K562 (cell line): Measurements from ENCODE around the gene SFXN5. TPM values are rescaled to one million over a fixed set of nuclear protein-coding genes. Genes with fewer than 3 reads are reported as not detected.
A peak's percentile ranks its signal among the peaks of the same experiment; 100 is the strongest.

Source experiments
- ATF4 ChIP-seq: fragments of 450-650 bp; formaldehyde crosslinking; IDR thresholded peaks from 2 replicates; pipeline ENCODE4 v1.4.0; 2022; ENCODE audit warnings: mild to moderate bottlenecking, moderate library complexity
- BRD9 ChIP-seq: fragments of 450-650 bp; IDR thresholded peaks from 2 replicates; pipeline ENCODE4 v1.6.1; 2018; ENCODE audit warnings: low read depth; ENCODE audit not compliant: partially characterized antibody
- FOXP4 ChIP-seq: sonication (generic); formaldehyde crosslinking; IDR thresholded peaks from 2 replicates; pipeline ENCODE4 v1.8.0; 2022; ENCODE audit warnings: mild to moderate bottlenecking, missing genetic modification reagents, borderline replicate concordance
- HCFC1 ChIP-seq: IDR thresholded peaks from 2 replicates; pipeline ENCODE4 v1.6.1; 2012; ENCODE audit warnings: low read depth, low read length, improper control_type of control experiment
- MYC ChIP-seq, 2 experiments: fragments of 250-450 bp in 1 of 2; sonication (Bioruptor Pico) in 1 of 2; IDR thresholded peaks; 2 replicates each; pipeline versions ENCODE4 v1.5.1 to v1.6.1; 2012 to 2021; ENCODE audit warnings: low read depth in 2 of 2, borderline replicate concordance in 1 of 2, improper control_type of control experiment in 1 of 2, low read length in 1 of 2, mild to moderate bottlenecking in 1 of 2, moderate library complexity in 1 of 2
- TFE3 ChIP-seq: fragments of 450-650 bp; formaldehyde crosslinking; IDR thresholded peaks from 2 replicates; pipeline ENCODE4 v1.4.0; 2020; ENCODE audit warnings: mild to moderate bottlenecking, mixed read lengths
- U2AF1 ChIP-seq: fragments of 200-400 bp; formaldehyde crosslinking; optimal IDR thresholded peaks from 2 replicates; pipeline ENCODE3; 2017; ENCODE audit warnings: mild to moderate bottlenecking, low read depth, low read length, moderate library complexity
- ZNF175 ChIP-seq: fragments of 200-800 bp; sonication (Bioruptor generic); IDR thresholded peaks from 2 replicates; pipeline ENCODE4 v1.6.1; 2016; ENCODE audit warnings: low read depth, mild to moderate bottlenecking, missing genetic modification characterization, missing compliant biosample characterization
- polyA plus RNA-seq, 8 experiments: library from polyadenylated mRNA; depleted of rRNA in 4 of 8; stranded (reverse) in 5 of 8; unstranded in 3 of 8; fragments of >200 nt; fragmentation: Nextera tagmentation in 2 of 8; fragmentation: Illumina TruSeq in 1 of 8; extraction: Ambion mirVana in 2 of 8; extraction: Trizol in 1 of 8; gene quantifications; 2 replicates each; pipeline versions ENCODE4 v1.2.1 to v1.2.3, GENCODE V29; 2011 to 2014; ENCODE audit warnings: inconsistent platforms in 1 of 8, missing spikeins in 1 of 8
- total RNA-seq, 7 experiments: library from RNA; depleted of rRNA in 6 of 7; stranded (reverse); fragments of >200 nt in 6 of 7; fragmentation: Illumina TruSeq in 2 of 7; extraction: Trizol in 2 of 7; gene quantifications; 2 replicates each; pipeline versions ENCODE4 v1.2.1 to v1.2.3, GENCODE V29; 2011 to 2021; ENCODE audit warnings: low replicate concordance in 1 of 7
- TF ChIP-seq, protein P1 (sequence below), 3 experiments: fragments of 200-800 bp in 1 of 3; fragments of 250-450 bp in 1 of 3; fragments of 450-650 bp in 1 of 3; sonication (Bioruptor Pico) in 1 of 3; sonication (Bioruptor generic) in 1 of 3; formaldehyde crosslinking in 1 of 3; IDR thresholded peaks; 2 replicates each; pipeline versions ENCODE4 v1.6.1 to v1.8.0; 2016 to 2022; ENCODE audit warnings: mild to moderate bottlenecking in 2 of 3, missing genetic modification characterization in 2 of 3, missing compliant biosample characterization in 1 of 3, moderate library complexity in 1 of 3
- TF ChIP-seq, protein P2 (sequence below): fragments of 450-650 bp; formaldehyde crosslinking; conservative IDR thresholded peaks from 2 replicates; pipeline ENCODE4 v1.4.0; 2022; ENCODE audit warnings: mild to moderate bottlenecking, missing genetic modification characterization
- TF ChIP-seq, protein P3 (sequence below): fragments of 450-650 bp; IDR thresholded peaks from 2 replicates; pipeline ENCODE4 v1.6.1; 2016; ENCODE audit warnings: borderline replicate concordance

Gene SFXN5
- total and polyA plus RNA-seq, 9 of the 15 experiments (the other 6 are each of a cell fraction or from before 2014, with no cell fraction given) = 8.3 to 22.6 (median 16.0) TPM

DNA sequence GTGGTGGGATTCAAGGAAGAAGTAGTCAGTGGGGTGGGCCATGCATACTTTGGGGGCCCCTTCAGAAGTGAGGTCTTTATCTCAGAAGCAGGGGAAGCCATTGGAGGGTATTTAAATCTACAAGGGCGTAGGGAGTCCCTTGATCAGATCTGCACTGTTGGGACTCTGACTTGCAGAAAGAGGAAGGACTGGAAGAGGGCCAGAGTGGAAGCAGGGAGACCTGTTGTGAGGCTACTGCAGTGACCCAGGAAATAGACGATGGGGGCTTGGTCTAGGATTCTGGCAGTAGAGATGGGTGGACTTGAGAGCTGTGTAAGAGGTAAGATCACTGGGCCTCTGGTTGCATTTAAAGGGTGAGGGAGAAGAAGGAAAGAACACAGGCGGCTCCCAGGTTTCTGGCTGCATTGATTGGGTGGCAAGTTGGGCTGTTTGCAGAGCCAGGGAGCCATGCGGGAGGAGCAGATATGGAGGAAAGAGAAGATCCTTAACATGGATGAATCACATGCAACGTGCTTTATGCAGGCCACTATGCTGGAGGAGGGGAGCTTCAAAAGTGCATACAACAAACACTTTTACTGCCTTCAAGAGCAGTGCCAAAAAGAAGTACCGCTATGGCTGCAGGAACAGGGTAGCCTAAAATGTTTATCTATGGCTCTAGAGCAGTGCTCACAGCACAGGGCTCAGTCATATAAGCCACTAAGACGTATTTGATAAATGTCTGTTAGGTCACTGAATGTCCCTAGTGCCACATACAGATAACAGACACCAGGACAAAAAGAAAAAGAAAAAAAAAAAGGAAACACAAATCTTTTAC lies 2.3 kb downstream of the SFXN5 start (continued):
- TF ChIP-seq, protein P1, sequence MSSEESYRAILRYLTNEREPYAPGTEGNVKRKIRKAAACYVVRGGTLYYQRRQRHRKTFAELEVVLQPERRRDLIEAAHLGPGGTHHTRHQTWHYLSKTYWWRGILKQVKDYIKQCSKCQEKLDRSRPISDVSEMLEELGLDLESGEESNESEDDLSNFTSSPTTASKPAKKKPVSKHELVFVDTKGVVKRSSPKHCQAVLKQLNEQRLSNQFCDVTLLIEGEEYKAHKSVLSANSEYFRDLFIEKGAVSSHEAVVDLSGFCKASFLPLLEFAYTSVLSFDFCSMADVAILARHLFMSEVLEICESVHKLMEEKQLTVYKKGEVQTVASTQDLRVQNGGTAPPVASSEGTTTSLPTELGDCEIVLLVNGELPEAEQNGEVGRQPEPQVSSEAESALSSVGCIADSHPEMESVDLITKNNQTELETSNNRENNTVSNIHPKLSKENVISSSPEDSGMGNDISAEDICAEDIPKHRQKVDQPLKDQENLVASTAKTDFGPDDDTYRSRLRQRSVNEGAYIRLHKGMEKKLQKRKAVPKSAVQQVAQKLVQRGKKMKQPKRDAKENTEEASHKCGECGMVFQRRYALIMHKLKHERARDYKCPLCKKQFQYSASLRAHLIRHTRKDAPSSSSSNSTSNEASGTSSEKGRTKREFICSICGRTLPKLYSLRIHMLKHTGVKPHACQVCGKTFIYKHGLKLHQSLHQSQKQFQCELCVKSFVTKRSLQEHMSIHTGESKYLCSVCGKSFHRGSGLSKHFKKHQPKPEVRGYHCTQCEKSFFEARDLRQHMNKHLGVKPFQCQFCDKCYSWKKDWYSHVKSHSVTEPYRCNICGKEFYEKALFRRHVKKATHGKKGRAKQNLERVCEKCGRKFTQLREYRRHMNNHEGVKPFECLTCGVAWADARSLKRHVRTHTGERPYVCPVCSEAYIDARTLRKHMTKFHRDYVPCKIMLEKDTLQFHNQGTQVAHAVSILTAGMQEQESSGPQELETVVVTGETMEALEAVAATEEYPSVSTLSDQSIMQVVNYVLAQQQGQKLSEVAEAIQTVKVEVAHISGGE (CRISPR knock-in tag; IDR thresholded peaks at IDR 0.05) = no peak
- TF ChIP-seq FOXP4 (CRISPR knock-in tag) (no peak), BRD9 (peak; percentile 18), U2AF1 (no peak), MYC (IDR thresholded peaks at IDR 0.05; ENCODE audit: low read depth, low read length) (peak; percentile 56; the same call in 1 of the 2 replicates), MYC (CRISPR knock-in tag; IDR thresholded peaks at IDR 0.05; ENCODE audit: borderline replicate concordance, low read depth) (no peak), ATF4 (CRISPR knock-in tag) (no peak), HCFC1 (no peak), ZNF175 (CRISPR knock-in tag) (no peak), TFE3 (no peak)
- TF ChIP-seq, protein P2, sequence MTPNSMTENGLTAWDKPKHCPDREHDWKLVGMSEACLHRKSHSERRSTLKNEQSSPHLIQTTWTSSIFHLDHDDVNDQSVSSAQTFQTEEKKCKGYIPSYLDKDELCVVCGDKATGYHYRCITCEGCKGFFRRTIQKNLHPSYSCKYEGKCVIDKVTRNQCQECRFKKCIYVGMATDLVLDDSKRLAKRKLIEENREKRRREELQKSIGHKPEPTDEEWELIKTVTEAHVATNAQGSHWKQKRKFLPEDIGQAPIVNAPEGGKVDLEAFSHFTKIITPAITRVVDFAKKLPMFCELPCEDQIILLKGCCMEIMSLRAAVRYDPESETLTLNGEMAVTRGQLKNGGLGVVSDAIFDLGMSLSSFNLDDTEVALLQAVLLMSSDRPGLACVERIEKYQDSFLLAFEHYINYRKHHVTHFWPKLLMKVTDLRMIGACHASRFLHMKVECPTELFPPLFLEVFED (CRISPR knock-in tag) = no peak
- TF ChIP-seq, protein P3, sequence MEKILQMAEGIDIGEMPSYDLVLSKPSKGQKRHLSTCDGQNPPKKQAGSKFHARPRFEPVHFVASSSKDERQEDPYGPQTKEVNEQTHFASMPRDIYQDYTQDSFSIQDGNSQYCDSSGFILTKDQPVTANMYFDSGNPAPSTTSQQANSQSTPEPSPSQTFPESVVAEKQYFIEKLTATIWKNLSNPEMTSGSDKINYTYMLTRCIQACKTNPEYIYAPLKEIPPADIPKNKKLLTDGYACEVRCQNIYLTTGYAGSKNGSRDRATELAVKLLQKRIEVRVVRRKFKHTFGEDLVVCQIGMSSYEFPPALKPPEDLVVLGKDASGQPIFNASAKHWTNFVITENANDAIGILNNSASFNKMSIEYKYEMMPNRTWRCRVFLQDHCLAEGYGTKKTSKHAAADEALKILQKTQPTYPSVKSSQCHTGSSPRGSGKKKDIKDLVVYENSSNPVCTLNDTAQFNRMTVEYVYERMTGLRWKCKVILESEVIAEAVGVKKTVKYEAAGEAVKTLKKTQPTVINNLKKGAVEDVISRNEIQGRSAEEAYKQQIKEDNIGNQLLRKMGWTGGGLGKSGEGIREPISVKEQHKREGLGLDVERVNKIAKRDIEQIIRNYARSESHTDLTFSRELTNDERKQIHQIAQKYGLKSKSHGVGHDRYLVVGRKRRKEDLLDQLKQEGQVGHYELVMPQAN = 0 out of 2 replicates have a peak, but pooled peaks have one; percentile 11
